HG02938 (cell line): ENCODE data around the gene ASTE1.
"Not testable (repeated sequence)": the region's sequence is repeated elsewhere in the genome, so short reads cannot be mapped to it uniquely, and the experiment has no call there.

Experiments used
- ATAC-seq: cut with Tn5 transposase; IDR thresholded peaks from one replicate; pipeline ENCODE4 v1.9.1; 2021; ENCODE audit warnings: mild to moderate bottlenecking, moderate library complexity; ENCODE audit not compliant: unreplicated experiment

ASTE1 gene

DNA sequence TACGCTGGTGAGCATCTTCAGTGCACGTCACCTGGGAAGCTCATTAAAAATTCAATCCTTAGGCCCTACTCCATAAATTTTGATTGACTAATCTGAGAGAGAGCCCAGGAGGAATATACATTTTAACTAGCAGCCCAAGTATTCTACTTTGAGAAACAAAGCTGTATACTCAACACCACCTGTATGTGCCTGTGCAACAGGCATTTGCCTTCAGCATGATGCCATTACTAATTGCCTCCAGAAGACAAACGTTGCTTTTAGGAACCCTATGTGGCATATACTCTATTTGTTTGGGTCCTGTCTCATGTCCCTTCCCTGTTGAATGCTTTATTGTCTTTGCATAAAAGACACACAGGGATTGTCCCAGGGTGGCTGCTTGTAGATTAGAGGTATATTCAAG, 7.7 kb downstream of the ASTE1 start:
- no peak for ATAC-seq

DNA sequence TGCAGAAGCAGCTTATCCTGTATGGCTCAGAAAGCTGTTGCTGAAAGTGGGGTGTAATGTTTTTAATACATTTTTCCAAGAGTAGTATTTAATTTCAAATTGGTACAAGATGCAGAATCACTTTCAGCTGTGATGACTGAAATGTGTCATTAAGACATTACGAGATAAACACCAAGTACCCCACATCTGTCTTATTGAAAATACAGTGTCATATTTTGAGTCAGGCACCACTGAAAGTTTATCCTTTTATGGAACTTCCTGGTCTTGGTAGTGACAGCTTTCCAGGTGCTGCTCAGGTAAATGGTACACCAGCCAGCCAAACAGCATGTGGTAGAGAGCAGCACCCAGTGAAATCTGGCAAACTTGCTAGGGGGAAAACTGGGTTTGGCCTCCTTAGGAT, 16.9 kb downstream of the ASTE1 start:
- no peak for ATAC-seq

DNA sequence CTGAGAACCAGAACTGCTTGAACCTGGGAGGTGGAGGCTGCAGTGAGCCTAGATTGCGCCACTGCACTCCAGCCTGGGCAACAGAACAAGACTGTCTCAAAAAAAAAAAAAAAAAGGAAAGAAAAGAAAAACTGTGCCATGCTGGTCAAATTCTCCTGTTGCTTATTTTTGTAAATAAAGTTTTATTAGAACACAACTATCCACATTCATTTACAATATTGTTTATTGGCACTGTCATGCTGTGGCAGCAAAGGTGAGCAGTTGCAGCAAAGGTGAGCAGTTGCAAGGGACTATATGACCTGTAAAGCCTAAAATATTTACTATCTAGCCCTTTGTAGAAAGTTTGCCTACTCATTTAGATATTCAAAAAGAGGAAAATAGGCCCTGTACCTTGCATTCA, 18.3 kb downstream of the ASTE1 start:
- no peak for ATAC-seq

DNA sequence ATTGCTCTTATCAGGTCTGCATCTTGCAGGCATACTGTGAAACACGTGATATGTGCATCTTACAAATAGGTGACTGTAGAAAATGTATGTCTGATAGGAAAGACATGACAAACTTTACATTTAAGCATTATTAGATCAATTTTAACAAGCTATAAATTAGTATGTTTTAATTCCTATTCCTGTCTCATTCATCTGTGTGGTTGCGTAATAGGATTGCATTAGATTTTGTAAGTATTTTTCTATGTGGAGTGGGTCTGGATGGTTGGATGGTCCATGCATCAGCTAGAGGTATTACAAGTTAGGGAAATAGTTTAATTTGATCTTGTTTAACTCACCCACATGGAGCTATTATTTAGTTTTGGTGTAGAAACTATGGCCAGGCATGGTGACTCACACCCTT, 18.8 kb downstream of the ASTE1 start:
- no peak for ATAC-seq

DNA sequence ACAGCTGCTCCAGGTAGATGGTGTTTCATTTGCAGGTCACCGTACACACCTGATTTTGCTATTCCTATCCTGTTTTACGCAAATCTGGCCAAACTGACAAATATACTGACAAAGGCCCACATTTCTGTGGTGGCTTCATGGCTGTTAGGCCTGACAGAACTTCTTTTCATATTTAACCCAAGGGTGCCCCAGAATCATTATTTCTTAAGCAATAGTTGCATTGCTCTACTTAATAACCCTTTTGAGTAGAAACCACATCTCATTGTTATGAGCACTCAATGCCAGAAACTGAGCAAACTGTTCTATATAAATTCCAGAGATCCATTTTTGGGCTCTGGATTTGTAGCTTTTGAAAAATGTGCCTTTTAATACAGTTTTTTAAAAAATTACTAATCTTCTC, 19.4 kb downstream of the ASTE1 start:
- ATAC-seq, result no peak

DNA sequence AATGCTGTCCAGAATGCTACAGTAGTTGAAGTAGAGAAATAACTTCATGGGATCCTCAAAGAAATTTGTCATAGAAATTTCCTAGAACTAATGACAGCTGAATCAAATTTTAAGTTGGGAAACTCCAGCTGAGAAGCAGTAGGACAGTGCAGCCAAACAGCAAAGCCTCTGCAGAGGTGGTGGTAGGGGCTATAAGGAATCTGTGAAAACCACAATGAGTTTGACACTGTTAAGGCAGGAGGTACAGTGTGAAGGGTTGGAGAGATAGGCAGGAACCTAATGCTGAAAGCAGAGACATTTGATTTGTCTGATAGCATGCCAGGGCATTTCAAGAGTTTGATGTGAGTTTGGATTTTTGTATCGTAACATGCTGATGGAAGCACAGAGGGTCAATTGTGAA, 22.0 kb downstream of the ASTE1 start:
- ATAC-seq, result no peak

DNA sequence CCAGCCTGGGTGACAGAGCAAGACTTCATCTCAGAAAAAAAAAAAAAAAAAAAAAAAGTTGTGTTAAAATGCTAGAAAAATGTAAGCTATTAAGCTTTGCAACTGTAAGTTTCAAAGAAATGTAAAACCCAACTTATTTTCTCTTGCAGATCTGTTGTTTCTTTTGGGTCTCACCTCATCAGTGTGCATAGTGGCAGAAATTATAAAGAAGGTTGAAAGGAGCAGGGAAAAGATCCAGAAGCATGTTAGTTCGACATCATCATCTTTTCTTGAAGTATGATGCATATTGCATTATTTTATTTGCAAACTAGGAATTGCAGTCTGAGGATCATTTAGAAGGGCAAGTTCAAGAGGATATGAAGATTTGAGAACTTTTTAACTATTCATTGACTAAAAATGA, 25.6 kb downstream of the ASTE1 start:
- ATAC-seq, result no peak

DNA sequence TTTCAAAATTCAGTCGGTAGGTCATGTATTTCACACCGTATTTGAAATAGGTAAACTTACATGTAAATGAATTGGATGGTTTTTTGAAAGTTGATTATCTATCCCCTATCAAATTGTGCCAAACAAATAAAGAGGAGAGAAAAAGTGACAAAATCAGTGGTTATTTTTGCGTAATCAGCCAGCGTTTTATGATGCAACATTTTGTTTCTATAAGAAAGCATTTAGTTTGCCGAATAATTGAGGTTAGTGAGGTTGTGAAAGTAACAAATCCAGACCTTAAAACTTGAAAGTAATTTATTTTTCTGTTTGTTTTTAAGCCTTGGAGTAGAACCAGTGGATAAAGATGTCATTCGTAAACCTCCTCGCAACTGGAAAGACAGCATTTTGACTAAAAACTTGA, 29.3 kb downstream of the ASTE1 start:
- ATAC-seq, result no peak

DNA sequence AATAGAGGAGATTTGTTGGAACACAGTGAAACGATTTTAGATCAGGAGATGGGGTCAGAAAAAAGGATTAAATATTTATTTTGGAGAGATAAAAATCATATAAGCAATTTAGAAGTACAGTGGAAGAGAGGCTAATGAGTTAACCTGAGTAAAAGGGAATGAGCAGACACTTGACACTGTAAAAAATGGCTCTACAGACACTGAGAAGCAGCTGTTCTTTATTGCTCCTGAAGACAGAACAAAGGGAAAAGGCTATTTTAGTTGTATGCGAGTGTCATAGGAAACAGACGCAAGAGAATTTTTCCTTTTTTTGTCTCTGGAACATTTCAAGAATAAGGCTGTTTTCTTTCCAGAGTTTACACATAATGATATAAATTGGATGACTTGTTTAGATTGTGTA, 34.3 kb downstream of the ASTE1 start:
- ATAC-seq, result no peak

DNA sequence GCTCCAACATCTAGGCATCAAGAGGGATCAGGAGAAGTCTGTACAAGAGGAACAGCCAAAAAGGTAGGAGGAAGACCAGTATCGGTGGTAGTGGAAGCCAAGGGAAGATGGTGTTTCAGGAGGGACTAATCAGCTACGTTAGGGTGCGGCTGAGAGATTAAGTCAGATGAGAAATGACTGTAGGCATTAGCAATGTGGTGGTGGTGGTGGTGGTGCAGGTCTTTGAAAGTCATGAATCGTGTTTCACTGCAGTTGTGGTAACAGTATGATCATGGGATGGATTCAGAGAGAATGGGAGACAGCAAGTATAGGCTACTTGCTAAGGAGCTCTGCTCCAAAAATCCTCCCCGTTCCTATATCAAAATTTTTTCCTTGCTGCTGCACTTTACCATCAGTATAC, 35.5 kb downstream of the ASTE1 start:
- no peak for ATAC-seq

DNA sequence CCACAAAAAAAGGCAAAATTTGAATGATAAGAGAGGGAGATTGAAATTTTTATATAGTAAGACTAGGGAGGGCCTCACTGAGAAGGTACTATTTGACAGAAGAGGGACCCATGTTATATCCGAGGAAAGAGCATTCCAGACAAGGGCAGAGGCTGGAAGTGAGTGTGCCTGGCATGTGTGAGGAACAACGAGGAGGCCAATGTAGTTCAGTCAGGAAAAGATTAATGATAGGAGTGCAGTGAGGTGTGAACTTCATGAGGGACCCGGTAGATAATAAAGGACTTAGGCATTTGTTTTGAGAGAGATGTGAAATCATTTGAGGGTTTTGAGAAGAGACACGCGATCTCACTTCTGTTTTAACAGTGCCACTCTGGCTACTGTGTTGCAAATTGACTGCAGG, 36.3 kb downstream of the ASTE1 start:
- ATAC-seq, result no peak

DNA sequence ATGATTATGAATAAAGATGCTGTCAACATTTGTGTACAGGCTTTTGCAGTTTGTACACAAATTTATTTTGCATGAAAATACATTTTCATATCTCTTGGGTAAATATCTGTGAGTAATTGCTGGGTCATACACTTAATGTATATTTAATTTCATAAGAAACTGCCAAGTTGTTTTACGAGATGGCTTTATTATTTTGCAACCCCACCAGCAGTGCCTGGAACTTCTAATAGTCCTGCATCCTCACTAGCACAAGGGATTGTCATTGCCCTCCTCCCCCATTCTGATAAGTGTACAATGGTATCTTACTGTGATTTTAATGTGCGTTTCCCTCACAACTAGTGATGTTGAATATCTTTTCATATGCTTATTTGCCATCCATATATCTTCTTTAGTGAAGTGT, 45.2 kb downstream of the ASTE1 start:
- ATAC-seq, result no peak

DNA sequence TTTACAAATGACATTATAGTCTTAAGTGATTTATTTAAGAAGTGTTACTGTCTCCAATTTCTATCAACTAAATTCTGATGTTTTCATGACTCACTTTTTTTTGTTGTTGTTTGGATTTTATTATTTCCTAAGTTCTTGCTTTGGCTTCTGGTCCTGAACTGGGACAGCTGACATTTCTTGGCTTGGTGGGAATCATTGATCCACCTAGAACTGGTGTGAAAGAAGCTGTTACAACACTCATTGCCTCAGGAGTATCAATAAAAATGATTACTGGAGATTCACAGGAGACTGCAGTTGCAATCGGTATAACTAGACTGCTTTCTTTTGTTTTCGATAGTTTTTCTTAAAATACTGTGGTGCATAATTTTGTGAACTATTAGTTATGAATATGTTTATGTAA, 47.5 kb downstream of the ASTE1 start:
- no peak for ATAC-seq

DNA sequence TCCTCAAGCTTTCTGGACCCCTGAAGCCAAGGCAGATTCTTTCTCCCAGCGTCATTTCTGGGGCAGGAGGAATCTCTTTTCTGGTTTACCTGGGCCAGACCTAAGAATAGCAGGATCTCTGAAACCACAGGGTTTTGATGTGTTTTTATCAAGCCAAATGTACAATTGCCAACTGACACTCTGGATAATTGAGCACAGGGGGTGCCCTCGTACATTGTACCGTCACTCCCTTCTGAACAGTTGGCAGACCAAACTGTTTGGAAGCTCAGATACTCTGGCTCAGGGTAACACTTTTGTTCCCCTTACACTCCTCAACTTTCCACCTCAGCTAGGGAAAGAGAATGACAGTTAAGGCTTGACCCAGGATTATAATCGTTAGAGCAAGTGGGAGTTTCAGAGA, 49.9 kb downstream of the ASTE1 start:
- no peak for ATAC-seq

DNA sequence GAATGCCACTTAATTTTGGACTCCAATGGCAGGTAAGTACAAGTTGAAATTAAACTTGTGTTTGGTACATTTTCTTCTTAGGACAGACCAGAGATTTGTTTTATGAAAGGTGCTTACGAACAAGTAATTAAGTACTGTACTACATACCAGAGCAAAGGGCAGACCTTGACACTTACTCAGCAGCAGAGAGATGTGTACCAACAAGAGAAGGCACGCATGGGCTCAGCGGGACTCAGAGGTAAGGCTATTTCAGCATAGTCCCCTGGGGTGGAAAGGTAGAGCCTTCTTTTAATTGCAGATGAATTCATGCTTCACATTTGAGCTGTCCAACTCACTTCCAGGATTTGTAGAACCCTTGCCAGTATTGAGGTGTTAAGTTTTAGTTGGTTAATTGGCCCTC, 51.4 kb downstream of the ASTE1 start:
- ATAC-seq, result no peak

DNA sequence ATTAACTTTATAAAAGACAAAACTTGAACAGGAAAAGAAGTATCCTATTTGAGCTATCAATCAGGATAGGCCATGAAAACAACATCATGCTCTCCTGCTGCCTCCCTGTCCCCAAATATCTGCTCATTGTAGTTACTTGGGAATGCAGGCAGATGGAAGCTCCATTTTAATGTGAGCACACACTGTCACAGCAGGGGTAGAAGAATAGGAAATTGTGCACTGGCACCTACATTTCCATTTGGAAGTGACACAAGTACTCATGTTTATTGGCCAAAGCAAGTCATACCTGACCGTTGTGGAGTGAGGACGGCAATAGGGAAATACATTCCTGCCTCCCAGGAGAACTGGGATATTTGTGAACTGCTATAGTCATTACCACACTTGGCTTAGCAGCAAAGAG, 52.4 kb downstream of the ASTE1 start:
- ATAC-seq, result no peak

DNA sequence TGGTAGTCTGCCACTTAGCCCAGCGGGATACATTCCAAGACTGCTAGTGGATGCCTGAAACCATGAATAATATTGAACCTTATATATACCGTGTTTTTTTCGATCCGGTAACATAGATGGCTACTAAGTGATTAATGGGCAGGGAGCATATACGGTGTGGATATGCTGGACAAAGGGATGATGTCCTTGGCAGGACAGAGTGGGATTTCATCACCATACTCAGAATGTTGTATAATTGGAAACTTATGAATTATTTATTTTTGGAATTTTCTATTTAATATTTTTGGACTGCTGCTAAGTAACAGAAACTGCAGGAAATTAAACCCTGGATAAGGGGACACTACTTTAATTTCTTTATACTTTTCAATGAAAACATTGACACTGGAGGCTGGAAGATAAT, 53.2 kb downstream of the ASTE1 start:
- no peak for ATAC-seq

DNA sequence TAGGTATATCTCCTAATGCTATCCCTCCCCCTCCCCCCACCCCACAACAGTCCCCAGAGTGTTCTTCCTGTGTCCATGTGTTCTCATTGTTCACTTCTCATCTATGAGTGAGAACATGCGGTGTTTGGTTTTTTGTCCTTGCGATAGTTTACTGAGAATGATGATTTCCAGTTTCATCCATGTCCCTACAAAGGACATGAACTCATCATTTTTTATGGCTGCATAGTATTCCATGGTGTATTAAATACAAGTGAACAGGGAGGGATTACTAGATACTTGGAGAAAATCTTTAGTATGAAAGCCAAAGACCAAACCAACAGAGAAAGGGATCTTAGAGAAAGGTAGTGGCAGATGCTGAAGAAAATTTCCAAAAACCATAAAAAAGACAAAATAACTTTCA, 54.0 kb downstream of the ASTE1 start:
- ATAC-seq, result not testable (repeated sequence)

DNA sequence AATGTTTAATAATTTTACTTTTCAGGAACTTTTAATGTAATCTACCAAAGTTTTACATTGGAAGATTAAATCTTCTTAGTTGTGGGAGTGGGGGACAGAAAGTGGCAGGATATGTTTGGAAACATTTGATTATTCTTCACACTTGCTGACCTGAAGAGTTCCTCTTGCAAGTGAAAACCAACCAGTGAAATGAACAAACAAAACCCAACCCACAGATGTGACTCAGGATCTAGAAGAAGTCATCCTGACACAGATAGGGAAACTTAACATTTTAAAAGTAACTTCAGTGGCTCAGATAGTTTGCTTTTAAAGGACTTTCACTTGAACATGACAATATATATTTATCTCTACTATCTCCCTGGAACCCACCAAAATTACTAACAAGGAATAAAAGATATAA, 55.4 kb downstream of the ASTE1 start:
- no peak for ATAC-seq

DNA sequence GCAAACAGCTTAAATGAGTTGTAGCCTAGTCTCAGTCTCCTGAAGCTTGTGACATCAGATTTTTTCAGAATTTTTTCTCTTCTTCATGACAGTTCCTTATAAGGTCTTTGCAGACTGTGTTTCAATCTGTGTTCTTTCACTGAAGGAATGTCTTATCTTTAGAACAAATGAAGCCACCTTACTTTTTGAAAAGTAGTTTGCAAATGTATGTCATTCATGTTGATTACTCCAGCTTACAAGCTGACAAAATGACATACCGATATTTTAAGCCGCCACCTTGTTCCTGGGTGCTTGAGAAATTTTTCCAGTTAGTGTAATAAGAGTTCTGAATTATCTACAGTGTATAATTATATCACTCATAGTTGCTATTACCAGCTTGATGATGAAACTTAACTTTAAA, 57.0 kb downstream of the ASTE1 start:
- ATAC-seq, result no peak

DNA sequence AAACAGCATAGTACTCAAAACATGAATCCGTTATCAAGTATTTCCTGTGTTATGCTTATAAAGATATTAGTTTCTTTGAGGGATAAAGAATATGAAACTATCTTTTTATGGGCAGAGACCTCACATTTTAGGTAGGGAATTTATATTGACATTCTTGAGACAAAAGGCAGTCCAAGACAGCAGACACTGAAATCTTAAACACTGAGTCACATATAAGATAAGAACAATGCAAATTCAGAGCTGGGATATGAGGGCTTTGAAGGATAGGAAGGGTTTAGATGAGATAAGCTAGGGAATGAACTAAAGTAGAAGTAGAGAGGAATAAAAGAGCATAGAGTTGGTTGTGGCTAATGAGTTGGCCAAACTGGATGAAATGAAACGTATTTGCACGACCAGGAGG, 58.4 kb downstream of the ASTE1 start:
- ATAC-seq, result no peak

DNA sequence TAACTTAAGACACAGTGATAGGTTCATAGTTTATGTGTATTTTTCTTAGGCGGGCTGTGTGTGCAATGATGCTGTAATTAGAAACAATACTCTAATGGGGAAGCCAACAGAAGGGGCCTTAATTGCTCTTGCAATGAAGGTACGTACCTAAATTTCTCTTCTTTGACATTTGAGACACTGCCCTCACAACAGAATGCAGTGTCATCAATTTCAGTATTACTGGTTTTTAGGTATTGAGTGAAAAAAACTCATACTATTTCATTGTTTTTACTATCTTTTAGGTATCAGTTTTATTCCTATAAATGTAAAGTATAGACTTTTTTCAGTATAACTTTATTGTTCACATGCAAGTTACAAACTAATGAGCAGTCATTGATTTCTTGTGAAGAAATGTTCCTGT, 59.3 kb downstream of the ASTE1 start:
- no peak for ATAC-seq

DNA sequence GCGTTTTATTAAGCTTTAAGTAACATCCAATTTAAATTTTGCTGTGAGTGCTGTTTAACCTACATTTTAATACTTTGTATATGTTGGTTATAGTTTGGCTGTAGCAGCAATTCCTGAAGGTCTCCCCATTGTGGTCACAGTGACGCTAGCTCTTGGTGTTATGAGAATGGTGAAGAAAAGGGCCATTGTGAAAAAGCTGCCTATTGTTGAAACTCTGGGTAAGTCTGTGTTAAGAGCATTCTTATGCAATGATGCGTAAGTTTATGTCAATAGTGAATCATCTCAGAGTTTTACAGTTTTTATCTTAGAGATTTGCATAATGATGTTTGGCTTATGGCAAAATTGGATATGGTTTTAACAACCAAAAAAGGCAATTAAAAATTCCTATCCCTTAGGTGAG, 62.7 kb downstream of the ASTE1 start:
- ATAC-seq, result no peak
